Activated CD4-positive, alpha-beta T cell treated with anti-CD3 and anti-CD28 coated beads, Interleukin-2, Interleukin-6, amounts not matched to agents 100 ng/mL and 50 ng/mL, durations not matched to agents 16 hours and 8 hours (primary cell): ENCODE data around the gene TMEM33.

ENCODE experiments used
- DNase-seq: peaks from one replicate; pipeline ENCODE4 v3.0.0-alpha.2; 2020

The TMEM33 gene

DNA sequence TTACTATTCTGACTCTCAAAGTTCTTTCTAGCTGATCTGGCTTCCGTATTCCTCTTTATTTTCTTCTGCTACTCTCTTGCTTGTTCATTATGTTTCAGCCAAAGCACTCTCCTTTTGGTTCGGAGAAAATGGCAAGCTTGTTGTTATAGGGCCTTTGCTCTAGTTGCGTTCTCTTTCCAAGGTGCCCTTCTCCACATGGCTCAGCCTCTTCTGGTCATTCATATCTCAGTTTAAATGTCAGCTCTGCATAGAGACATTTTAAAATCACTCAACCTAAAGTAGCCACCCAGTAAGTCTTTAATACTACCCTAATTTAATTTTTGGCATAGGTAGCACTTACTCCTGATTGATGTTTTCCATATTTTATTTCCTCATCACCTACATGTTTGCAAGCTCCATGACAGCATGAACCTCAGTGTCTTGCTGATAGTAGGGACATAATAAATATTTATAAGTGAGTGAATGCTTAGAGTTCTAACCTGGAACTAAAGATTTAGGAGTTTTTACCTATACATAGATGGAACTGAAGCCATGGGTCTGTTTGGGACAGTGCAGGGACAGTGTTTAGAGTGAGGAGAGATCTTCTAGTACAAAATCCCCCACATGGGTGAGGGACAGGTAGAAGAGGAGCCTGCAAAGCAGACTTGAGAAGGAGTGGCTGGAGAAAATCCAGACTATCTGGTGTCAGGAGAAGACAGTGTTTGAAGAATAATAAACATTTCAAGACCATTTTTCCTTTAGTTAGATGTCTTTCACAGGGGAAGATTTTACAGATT lies 73.0 kb downstream of the TMEM33 start:
- DNase-seq: no peak
